ENCODE measurements around the gene DDX54. TPM values are rescaled to one million over a fixed set of nuclear protein-coding genes. Genes with fewer than 3 reads are reported as not detected.

DDX54 gene
- total RNA-seq, 4 donors from 2014 or later: 62.0 to 126 (median 66.5) TPM

GRCh38 chr12:113108308-113108707 is 77.0 kb downstream of the DDX54 start:
- H3K36me3 ChIP-seq: no peaks in the 10 kb centered on the region
- H3K27me3 ChIP-seq: no peaks in the 10 kb centered on the region
- peaks cover 0 to 8% (median 0%) of the 10 kb centered on the region in 4 donors for H3K4me1 ChIP-seq
- DNase-seq: no peak
- no peaks in the 10 kb centered on the region for H3K9me3 ChIP-seq
- TF ChIP-seq POLR2A (IDR thresholded peaks at IDR 0.05) (no peak), CTCF (IDR thresholded peaks at IDR 0.05) (no peak)
- no peak overlapping the region for H3K4me3 ChIP-seq
- no peak overlapping the region for H3K27ac ChIP-seq

Small RNAs within 50 kb of the gene (small RNA-seq; reads per million reads assigned to genes)
- 0 reads per million in 2 donors for gene MIR7106
- 0 reads per million in 2 donors for gene RF00019

Other genes starting within 250 kb of the DDX54 start
- gene OAS3, start 247.0 kb downstream of the DDX54 start, total RNA-seq: 10 to 100 TPM in 3 of 4 donors, 1 to 10 TPM in 1; 7.1 to 53.6 (median 16.7) TPM
- 10 to 100 TPM in 1 of 4 donors, 1 to 10 TPM in 3; 1.3 to 18.2 (median 3.5) TPM for gene OAS2, start 207.0 kb downstream of the DDX54 start, total RNA-seq
- 10 to 100 TPM in 1 of 4 donors, 1 to 10 TPM in 3; 3.1 to 33.8 (median 5.3) TPM for gene DTX1, start 128.7 kb downstream of the DDX54 start, total RNA-seq
- 1 to 10 TPM in 3 of 4 donors, under 1 TPM in 1; 0.85 to 4.4 (median 3.9) TPM for gene RASAL1, start 49.7 kb downstream of the DDX54 start, total RNA-seq
- not detected for gene CFAP73, start 35.8 kb downstream of the DDX54 start, total RNA-seq
- 10 to 100 TPM in 3 of 4 donors, 1 to 10 TPM in 1; 5.0 to 36.6 (median 33.4) TPM for gene RITA1, start 243 bp upstream of the DDX54 start, total RNA-seq
- 100 to 1,000 TPM in 3 of 4 donors, 10 to 100 TPM in 1; 66.7 to 199 (median 112) TPM for gene TPCN1, start 36.0 kb upstream of the DDX54 start, total RNA-seq
- 100 to 1,000 TPM in 2 of 4 donors, 10 to 100 TPM in 2; 49.5 to 112 (median 101) TPM for gene SLC8B1, start 149.6 kb upstream of the DDX54 start, total RNA-seq
- gene PLBD2, start 173.1 kb upstream of the DDX54 start, total RNA-seq: 10 to 100 TPM; 17.0 to 32.4 (median 24.1) TPM
- gene SDS, start 218.4 kb upstream of the DDX54 start, total RNA-seq: not detected
- 10 to 100 TPM in 3 of 4 donors, 1 to 10 TPM in 1; 7.5 to 21.5 (median 11.4) TPM for gene SDSL, start 236.9 kb upstream of the DDX54 start, total RNA-seq